Stimulated activated CD8-positive, alpha-beta memory T cell treated with anti-CD3 and anti-CD28 coated beads, Interleukin-15, amount 100 ng/mL, for 4 hours (primary cell): Measurements from ENCODE around the gene SLC35E2B.
"Not testable (repeated sequence)": the region's sequence is repeated elsewhere in the genome, so short reads cannot be mapped to it uniquely, and the experiment has no call there.

Source experiments
- DNase-seq, 2 donors: peaks; one replicate each; pipeline ENCODE4 v3.0.0-alpha.2; 2020; ENCODE audit warnings: low read depth in 2 of 2

Gene SLC35E2B

DNA sequence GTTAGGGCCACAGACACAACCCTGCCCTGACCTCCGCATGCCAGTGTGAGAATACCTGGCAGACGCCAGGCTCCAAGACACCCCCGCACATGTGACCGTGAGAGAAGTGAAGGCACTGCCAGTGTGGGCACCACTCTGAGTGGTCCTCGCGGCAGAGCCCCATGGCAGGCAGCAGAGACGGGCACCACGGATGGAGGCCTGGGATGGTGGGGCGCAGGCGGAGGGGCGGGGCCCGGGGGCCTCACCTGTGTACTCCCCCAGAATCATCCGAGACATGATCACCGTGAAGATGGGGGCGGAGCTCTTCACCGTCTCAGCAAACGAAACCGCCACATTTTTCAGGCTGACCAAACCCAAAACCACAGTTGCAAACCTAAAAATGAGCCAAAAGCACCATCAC is 17.4 kb downstream of the SLC35E2B start:
- not testable (repeated sequence) for DNase-seq

DNA sequence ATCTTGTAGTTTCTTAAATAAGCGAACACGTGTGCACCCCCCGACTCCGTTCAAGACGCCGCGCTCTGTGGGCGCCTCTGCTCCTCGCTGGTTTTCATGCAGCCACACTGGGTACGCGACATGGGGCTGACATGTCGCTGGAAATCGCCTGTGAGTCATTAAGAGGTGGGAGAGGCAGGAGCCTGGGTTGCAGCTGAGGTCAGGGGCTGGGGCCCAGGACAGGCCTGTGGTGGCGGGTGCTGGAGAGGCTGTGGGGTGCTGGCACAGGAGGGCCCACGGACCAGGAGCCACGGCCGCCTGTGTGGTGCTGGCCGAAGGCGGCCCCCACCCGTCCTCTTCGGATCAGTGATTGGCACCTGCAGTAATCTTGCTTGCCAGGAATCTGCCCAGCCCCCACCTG is 17.8 kb downstream of the SLC35E2B start:
- DNase-seq: not testable (repeated sequence)

DNA sequence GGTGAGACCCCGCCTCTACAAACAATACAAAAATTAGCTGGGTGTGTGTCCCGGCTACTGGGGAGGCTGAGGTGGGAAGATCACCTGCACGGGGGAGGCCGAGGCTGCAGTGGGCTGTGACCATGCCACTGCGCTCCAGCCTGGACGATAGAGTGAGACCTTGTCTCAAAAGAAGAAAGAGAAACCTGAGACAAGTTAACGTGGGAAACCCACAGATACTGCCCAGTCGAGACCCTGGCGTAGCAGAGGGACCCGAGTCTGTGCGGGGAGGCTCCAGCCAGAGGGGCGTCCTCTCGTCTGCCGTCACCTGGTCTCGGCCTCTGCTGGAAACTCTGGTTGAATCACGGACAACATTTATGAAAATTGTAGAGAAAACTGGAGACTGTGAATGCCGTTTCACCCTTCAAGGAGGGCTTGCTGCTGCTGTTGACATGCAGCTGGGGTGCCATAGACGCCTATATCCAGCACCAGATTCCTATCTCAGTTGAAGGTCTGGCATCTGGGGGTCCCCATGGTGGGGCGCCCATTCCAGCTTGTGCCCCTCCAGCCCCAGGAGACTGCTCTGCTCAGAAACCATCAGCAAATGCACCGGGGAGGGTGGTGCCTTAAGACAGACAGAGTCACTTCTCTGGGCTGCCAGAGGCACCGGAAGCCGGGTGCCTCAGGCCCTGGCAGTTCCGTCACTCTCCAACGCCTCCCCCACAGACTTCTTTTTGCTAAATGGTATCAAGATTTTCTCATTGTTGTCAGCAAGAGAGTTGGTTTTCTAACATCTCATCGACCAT is 20.2 kb downstream of the SLC35E2B start:
- no peak for DNase-seq

DNA sequence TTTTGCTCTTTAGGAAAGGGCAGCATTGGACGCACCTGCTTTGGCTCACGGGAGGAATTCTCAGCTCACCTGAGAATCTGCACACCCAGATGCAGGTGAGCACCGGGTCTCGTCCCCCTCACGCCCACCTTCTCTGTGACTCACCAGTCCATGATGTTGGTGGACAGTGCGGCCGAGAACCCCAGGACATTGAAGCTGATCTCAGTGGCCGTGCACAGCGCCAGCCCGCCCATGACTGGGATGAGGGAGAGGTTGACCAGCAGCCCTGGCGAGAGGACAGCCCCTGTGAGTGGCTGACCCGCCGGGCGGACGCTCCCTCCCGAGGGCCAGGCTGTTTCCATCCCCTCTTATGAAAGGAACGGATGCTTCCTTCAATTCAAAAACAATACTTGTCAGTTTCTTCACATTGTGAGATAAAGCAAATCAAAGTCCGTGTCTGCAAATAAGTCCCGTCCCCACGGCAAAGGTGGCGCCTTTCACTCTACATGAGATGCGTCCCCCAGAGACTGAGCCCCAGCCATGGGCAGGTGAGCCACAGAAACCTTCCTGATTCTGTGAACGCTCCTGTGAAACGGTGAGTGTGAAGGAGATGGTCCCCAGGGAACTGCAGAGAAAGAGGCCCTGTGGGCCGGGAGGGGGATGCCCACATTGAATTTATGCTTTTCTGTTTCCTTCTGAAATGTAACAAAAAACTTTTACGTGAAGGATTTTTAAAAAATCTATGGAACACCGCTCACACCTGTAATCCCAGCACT is 21.1 kb downstream of the SLC35E2B start:
- DNase-seq: no peak

DNA sequence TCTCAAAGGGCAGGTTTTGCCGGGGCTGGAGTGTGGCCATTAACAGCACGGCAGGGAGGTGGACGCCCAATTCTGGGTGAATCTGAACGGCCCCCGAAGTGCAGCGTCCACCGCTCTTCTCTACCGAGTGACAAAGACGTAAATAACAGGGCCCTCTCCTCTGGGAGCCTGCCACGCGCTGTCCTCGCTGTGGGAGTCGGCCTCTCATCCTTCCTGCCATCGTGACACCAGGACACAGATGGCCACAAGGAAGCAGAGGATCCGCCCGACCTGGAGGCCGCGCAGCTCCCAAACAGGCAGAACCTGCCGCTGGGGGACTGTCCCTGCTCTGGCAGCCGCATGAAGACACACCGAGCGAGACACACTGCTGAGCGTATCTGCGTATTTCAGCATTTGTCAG is 21.7 kb downstream of the SLC35E2B start:
- no peak for DNase-seq

DNA sequence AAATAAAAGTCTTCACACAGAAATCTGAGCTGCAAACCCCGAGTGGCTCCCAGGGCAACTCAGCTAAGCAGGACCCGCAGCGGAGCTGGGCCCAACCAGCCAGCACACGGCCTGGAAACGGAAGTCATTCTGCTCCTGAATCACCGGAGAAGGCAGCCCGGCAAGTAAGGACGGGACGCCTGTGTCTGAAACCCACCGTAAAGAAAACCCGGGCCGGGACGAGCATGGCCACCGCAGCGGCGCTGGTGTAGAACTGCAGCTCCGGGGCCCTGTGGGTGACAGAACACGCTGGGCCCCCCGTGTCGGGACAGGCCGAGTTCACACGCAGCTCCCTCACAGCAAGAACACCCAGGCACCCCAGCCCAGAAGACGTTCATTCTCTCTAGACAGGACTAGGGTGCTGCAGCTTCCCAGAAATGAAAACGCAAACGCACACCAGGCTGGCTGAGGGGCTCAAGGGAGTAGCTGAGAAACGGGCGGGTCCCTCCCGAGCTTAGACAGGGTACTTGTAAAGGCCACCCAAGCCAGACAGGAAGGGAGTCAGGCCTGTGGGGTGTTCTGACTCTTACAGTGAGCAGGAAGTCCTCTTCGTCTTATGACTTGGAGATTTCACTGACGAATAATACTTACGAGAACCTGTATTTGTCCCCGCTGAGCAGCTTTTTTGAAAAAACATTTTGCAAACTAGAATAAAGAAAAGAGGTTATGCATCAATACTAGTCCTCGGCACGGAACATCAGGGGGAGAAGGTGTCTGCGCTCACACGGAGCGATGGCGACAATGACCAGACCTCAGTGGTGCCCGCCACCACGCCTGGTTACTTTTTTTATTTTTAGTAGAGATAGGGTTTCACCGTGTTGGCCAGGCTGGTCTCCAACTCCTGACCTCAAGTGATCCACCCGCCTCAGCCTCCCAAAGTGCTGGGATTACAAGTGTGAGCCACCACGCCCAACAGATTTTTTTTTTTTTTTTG is 22.8 kb downstream of the SLC35E2B start:
- no peak for DNase-seq

DNA sequence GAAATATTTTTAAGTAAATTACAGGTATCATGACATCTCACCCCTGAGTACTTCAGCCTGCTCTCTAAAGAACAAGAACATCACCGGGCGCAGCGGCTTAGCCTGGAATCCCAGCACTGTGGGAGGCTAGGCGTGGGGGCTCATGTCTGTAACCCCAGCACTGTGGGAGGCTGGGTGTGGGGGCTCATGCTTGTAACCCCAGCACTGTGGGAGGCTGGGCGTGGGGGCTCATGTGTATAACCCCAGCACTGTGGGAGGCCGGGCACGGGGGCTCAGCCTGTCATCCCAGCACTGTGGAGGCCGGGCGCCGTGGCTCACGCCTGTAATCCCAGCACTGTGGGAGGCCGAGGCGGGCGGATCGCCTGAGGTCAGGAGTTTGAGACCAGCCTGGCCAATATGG is 26.1 kb downstream of the SLC35E2B start:
- no peak for DNase-seq

DNA sequence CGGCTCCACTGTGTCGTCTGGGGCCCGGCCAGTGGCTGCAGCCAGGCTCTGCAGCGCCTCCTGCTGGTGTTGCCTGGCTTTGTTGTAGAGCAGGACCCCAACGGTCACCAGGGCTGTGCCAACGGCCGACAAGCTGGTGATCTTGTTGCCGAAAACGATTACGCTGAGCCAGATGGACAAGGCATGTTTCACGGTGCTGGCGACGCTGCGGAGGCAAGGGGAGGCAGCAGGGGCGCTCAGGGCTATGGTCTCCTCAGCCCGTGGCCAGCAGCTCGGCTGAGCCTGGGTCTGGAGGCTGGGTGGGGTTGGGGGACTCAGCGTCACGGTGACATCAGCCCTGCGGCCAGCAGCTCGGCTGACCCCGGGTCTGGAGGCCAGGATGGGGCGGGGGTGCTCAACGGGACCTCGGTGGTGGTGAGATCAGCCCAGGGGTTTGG is 26.8 kb downstream of the SLC35E2B start:
- no peak for DNase-seq

DNA sequence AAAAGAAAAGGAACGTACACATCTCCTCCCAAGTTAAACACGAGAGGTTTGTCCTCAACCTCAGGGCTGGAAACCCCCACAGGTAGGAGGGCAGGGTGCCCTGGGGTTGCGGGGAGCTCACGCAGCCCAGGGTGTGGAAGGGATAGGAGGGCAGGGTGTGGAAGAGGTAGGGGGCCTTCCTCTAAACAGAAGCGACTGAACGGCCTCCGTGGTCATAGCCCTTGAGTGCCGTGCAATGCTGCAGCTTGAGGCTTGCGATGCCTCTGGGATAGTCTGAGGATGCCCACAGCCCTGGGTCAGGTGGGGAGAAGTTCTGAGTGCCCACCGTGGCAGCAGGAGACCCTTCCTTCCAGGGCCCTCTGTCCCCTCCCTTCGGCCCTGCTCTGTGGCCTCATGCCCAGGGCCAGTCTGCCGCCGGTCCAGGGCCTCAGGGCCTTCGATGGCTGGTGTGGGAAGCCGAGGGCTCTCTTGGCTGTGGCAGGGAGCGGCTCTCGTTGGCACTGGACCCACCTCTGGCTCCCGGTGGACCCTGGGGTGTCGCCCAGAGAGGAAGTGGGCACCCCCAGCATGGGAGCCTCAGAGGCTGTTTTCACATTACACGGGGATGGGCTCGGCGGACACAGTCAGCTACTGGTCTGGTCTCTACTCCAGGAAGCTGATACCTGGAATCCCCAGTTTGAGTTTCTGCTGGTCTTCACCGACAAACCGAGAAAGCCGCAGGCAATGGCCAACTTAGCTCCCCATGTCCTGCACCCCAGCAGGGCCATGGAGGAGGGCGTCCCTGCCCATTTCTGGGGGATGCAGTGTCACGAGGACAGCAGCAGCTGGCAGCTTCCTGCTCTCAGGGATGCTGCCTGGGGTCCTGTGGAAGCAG is 27.4 kb downstream of the SLC35E2B start:
- DNase-seq: no peak

DNA sequence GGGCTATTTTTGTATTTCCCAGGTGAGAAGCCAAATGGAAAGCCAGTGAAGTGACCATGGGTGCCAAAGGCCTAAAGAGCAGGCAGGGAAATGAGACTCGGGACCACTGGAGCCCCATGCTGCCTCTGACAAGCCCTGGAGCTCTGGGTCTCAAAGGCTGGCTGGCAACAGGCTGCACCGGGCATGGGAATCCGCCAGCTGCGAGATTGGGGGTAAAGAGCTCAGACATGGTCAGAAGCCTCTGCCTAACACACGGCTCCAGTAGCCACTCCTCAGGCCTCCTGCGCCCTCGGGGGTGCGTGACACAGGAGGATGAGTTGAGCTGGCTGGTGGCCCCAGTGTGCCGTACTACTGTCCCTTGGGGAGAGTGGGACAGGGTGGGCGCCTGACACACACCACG is 28.3 kb downstream of the SLC35E2B start:
- DNase-seq: not testable (repeated sequence)

DNA sequence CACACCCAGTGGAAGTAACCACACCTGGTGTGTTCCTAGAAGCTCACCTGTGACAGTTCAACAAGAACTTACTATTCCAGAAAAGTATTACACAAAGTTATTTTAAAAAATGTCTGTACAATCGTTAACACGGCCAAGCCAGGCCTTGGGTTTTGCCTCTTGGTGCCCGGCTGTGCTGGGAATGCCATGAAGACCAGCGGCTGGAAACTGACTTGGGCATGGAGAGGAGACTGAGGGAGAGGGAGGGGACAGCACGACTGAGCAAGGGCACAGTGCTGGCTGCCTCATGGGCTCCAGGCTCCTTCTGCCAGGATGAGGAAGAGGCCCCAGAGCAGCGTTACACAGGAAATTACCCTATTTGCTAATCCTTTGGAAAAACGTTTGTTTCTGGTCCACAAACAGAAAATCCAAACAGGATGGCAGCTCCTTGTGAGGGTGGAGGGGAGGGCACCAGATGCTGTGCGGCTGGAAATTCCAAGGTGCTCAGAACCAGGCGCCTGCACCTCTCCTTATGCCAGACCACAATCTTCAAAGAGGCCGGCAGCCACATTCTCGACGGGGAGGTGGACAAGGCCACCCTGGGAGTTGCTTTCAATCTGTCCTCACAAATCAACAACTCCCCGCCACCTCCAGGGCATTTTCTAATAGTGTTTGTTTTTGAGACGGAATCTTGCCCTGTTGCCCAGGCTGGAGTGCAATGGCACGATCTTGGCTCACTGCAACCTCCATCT is 29.6 kb downstream of the SLC35E2B start:
- not testable (repeated sequence) for DNase-seq

DNA sequence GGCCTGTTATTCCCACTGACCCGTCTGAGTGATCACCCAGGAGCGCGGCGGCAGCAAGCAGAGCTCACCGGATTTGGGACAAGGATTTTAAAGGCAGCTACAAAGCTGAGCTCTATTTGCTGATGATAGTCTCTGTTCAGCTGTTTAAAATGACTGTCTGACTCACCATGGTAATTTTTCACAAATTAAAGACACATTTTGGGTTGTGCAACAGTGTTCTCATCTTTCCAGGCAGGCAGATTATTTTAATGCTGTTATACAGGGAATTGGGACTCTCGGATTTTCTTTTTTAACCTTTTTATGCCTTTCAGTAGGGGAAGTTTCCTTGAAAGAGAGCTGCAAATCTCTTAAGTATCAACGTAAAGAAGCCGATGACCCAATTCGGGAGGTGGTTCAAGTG is 30.2 kb downstream of the SLC35E2B start:
- DNase-seq: not testable (repeated sequence)

DNA sequence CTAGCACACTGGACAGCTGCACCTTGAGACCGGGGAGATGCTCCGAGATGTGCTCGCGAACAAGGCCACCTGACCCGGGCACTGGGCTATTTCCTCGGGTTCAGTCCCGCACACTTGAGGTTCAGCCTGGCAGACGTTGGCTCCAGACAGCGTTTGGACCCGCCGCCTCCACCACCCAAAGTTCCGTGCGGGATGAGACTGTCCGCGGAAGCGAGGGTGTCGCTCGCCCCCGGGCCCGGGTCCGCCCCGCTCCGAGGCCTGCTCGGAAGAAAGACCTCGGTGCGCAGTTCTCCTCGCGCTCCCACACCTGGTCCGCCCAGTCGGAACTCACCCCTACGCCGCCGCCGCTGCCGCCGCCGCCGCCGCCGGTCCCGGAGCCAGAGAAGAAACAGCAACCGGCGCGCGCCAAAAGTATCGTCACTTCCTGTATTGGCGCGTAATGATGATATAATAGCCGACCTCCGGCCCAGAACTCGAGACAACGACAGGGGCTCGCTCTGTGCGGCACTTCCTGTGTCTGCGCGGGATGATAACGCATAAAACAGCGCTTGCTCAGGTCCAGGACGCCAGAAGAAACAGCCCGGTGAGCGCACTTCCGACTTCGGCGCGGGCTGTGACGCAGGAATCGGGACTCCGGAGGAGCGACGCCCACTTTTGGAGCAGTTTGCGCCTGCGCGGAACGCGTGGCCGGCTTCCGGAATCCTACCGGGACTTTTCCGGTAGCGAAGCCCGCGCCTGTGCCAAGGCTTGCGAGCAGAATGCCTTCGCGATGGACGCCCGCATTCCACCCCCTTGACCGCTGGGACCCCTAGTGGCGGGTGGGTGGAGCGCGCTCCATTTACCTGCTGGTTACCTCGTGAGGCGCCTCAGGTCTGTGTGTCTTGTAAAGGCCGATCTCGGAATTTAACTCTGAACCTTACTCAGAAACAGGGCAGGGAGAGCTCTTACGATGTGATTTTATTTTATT is 33.7 kb downstream of the SLC35E2B start, which contains the start of gene CDK11B:
TSS of gene CDK11B (minus strand) at position 422 of the 967 bp plus-strand sequence. CDS start 1,519 bp downstream, outside the sequence.
- peak; percentile 91 to 98 for DNase-seq

DNA sequence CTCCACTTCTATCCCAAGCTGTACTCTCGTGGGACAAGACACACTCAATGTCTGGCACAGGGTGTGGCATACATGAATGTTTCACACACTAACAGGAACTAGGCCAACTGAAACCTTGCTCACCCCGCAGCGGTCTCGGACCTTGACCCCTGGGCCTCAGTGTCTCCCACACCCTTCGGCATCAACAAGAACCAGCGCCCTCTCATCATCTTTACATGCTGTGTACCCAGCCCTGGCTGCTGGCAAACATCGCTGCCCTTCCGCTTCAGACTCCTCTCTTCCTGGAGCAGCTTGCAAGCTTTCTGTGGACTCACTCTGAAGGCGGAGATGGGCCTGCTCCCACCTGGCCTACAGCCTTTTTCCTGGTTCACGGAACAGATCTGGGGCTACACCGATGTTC is 44.3 kb downstream of the SLC35E2B start:
- DNase-seq: not testable (repeated sequence)

DNA sequence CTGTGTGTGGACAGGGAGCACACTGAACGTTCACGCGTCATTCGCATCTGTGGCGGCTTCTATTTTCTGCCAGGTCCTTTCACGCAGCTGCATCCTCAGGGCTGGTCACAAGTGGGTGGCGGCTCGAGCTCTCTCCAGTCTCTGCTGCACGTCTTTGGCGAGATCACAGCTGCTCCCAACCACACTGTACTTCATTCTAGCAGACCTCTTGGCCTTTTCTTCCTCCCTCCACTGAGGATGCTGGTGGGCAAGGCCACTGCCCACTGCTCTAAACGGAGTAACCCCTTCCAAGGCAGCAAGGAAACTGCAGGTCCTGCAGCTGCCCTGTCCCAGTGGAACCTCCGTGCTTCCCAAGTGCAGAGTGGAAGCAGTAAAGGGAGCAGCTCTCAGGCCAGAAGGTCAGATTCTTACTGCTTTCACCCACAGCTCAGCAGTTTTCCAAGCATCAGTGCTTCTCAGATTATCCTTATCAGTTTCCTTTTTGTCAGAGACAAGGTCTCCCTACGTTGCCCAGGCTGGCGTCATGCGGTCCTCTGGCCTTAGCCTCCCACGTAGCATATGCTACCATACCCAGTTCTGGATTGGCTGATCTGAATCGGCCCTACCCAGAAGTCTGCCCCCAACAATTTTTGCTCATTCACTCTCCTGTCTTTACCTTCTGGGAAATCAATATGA is 44.9 kb downstream of the SLC35E2B start:
- not testable (repeated sequence) for DNase-seq

DNA sequence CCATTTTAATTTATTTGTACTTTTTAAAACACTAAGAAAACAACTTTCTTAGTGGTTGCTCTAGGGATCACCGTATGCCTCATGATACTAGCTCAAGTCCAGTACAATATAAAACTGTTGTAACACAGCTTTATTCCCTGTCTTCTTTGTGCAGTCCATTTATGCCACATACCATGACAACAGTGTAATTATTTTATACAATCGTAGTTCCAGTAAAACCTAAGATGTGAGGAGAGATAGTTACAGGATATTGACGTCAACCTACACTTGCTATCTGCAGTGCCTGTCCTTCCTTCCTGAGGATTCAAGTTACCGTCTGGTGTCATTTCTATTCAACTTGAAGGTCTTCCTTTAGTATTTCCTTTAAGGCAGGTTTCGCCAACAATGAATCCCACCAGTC is 46.3 kb downstream of the SLC35E2B start:
- not testable (repeated sequence) for DNase-seq

DNA sequence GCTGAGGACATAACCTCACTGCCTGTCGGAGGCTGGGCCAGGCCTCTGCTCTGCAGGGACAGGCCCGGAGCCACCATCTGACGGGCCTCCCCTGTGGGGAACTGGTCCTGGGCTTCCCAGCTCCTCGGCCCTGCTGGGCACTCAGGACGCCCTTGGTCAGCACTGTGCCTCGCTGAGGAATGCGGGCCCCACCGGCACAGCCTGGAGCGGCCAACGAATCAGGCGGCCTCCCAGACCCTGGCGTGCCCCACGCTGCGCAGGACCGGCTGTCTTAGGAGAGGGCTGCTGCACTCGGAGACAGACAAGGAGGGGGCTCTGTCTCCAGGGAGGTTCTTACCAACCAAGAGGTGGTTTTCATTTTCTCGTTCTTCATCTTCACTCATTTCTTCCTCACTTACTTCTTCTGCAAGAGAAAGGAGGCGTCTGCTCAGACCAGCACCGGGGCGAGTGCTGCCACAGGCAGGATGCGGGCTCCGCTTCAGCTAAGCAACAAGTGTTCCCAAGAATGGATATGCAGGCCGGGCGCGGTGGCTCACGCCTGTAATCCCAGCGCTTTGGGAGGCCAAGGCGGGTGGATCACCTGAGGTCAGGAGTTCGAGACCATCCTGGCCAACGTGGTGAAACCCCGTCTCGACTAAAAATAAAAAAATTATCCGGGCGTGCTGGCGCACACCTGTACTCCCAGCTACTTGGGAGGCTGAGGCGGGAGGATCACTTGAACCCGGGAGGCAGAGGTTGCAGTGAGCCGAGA is 51.7 kb downstream of the SLC35E2B start:
- DNase-seq: not testable (repeated sequence)
